ENCODE results near the gene PDZD7.

GRCh38 chr10:101022967-101023705 lies 7.8 kb downstream of the PDZD7 start:
- TF ChIP-seq, protein P1, sequence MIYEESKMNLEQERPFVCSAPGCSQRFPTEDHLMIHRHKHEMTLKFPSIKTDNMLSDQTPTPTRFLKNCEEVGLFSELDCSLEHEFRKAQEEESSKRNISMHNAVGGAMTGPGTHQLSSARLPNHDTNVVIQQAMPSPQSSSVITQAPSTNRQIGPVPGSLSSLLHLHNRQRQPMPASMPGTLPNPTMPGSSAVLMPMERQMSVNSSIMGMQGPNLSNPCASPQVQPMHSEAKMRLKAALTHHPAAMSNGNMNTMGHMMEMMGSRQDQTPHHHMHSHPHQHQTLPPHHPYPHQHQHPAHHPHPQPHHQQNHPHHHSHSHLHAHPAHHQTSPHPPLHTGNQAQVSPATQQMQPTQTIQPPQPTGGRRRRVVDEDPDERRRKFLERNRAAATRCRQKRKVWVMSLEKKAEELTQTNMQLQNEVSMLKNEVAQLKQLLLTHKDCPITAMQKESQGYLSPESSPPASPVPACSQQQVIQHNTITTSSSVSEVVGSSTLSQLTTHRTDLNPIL (CRISPR knock-in tag; IDR thresholded peaks at IDR 0.05; ENCODE audit: low read depth), result no peak
- TF ChIP-seq OSR1 (CRISPR knock-in tag; IDR thresholded peaks at IDR 0.05) (no peak), CSDC2 (CRISPR knock-in tag; IDR thresholded peaks at IDR 0.05) (no peak), GLIS3 (CRISPR knock-in tag; IDR thresholded peaks at IDR 0.05) (no peak), PATZ1 (CRISPR knock-in tag; IDR thresholded peaks at IDR 0.05; ENCODE audit: borderline replicate concordance) (no peak)

All from SK-N-SH treated with all-trans-retinoic acid at 6 μM for 48 hours (cell line).